ENCODE data around the gene EPO.
"Not testable (repeated sequence)": the region's sequence is repeated elsewhere in the genome, so short reads cannot be mapped to it uniquely, and the experiment has no call there.

EPO gene

GRCh38 chr7:100683659-100684533, 36.4 kb upstream of the EPO start:
- no peak for DNase-seq

- no peak for DNase-seq
These were observed 35.7 kb upstream of the EPO start for GRCh38 chr7:100684534-100685042.

GRCh38 chr7:100685049-100685605, 35.1 kb upstream of the EPO start:
- DNase-seq = no peak

GRCh38 chr7:100685631-100686145, 34.6 kb upstream of the EPO start:
- DNase-seq = no peak

- DNase-seq = no peak
These were observed 34.0 kb upstream of the EPO start for GRCh38 chr7:100686201-100686821.

GRCh38 chr7:100686822-100687211, 33.5 kb upstream of the EPO start:
- no peak for DNase-seq

- DNase-seq = no peak
These were observed 33.0 kb upstream of the EPO start for GRCh38 chr7:100687261-100687660.

GRCh38 chr7:100687751-100688300, 32.4 kb upstream of the EPO start:
- DNase-seq = no peak

GRCh38 chr7:100688326-100688860, 31.9 kb upstream of the EPO start:
- DNase-seq = no peak

DNA sequence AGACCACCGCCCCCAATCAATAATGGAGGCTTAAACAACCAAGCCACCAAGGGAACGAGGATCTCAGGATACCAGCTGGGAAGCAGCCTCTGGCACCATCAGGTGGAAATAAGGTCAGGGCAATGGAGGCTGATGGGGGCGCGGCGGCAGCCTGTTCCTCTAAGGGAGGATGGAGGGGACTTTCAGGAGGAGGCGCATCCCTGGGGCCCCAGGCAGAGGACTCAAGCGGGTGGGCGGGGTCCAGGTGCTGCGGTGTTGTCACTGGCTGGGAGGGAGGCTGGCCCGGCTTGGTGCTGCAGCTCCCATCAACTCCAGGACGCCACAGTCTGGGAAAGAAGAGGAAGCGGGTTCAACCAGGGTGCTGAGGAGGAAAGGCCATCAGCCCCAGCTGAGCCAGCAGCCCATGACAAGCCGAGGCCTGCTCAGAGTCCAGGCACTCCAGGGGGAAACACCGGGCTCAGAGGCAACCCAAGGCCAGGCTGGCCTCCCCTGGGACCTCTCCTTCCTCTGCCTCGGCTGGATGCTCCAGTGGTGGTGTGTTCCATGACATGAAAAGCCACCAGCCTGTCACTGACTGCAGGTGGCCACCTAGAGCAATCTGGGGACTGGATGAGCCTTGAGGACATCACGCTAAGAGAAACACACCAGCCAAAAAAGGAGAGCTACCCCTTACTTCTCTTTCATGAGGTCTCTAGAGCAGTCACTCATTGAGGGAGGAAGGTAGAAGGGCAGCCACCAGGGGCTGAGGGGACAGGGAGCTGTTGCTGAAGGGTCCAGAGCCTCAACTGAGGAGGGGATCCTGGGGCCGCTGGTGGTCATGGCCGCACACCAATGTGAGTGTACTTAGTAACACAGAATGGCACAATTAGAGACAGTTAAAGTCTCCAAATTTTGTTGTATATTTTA, 30.8 kb upstream of the EPO start:
- no peak for DNase-seq

- peak; percentile 54 to 55 for DNase-seq
These were observed 28.3 kb upstream of the EPO start for GRCh38 chr7:100691676-100692577.

- DNase-seq = no peak
These were observed 27.7 kb upstream of the EPO start for GRCh38 chr7:100692578-100692961.

- no peak for DNase-seq
These were observed 26.8 kb upstream of the EPO start for GRCh38 chr7:100693312-100694097.

- DNase-seq = peak; percentile 23 to 75
These were observed 26.0 kb upstream of the EPO start, which contains the start of gene GIGYF1 for GRCh38 chr7:100694098-100694745. Gene GIGYF1 (minus strand): TSS chr7:100694250. CDS start chr7:100688238, 6,012 bp downstream.

DNA sequence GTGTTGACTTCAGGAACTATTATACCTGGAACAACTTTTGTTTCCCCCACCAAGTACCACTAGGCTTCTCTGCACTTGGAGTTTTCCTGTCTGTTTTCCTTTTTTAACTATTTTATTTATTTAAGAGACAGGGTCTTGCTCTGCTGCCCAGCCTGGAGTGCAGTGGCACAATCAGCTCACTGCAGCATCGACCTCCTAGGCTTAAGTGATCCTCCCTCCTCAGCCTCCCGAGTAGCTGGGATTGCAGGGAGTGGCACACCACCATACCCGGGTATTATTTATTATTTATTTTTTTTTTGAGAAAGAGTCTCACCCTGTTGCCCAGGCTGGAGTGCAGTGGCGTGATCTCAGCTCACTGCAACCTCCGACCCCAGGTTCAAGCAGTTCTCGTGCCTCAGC, 24.1 kb upstream of the EPO start:
- DNase-seq = no peak

DNA sequence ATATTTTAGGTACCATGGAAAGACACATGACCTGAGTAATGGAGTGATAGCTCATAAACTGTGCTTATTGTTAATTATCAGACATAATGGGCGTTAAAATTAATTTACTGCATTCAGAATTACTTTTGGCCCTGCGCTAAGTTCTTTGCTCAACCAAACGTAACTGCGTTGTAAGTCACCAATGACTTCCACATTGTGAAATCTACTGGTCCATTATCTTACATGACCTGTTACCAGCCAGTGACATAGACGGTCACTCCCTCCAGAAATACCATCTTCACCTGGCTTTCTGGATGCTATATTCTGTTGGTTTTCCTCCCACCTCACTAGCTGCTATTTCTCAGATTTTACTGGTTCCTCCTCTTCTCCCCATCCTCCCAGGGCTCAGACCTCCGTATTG, 21.2 kb upstream of the EPO start:
- no peak for DNase-seq

GRCh38 chr7:100701089-100701488, 19.2 kb upstream of the EPO start:
- not testable (repeated sequence) for DNase-seq

- DNase-seq = peak; percentile 13 to 58
These were observed 14.9 kb upstream of the EPO start for GRCh38 chr7:100705320-100705752.

Data from SHP77 (cell line).